Cardiac muscle cell (in vitro differentiated cells and primary cell): ENCODE measurements around the gene PODNL1. TPM values are rescaled to one million over a fixed set of nuclear protein-coding genes. Genes with fewer than 3 reads are reported as not detected.
"Not testable (repeated sequence)": the region's sequence is repeated elsewhere in the genome, so short reads cannot be mapped to it uniquely, and the experiment has no call there.

Experiments
- DNase-seq, 2 donors: peaks; one replicate each; pipeline versions ENCODE4 v3.0.0 to v3.0.0-alpha.2; 2010 to 2017; ENCODE audit warnings: low read depth in 1 of 2, low spot score in 1 of 2
- H3K27ac ChIP-seq: fragments of 200-600 bp; sonication (generic); 2 replicates; pipeline ENCODE4 v1.5.1; 2016
- H3K27me3 ChIP-seq: fragments of 200-600 bp; sonication (generic); 2 replicates; pipeline ENCODE4 v1.6.0; 2016; ENCODE audit warnings: control low read depth
- H3K36me3 ChIP-seq: fragments of 200-600 bp; sonication (generic); 2 replicates; pipeline ENCODE4 v1.5.1; 2016; ENCODE audit warnings: control low read depth
- H3K4me1 ChIP-seq: fragments of 200-600 bp; sonication (generic); 2 replicates; pipeline ENCODE4 v1.8.1; 2017; ENCODE audit warnings: low read depth, mild to moderate bottlenecking, mixed run types
- H3K4me3 ChIP-seq: fragments of 200-600 bp; sonication (generic); 2 replicates; pipeline ENCODE4 v1.5.1; 2016; ENCODE audit warnings: mild to moderate bottlenecking
- H3K9me3 ChIP-seq: fragments of 200-600 bp; sonication (generic); 2 replicates; pipeline ENCODE4 v1.5.1; 2017; ENCODE audit warnings: low read depth, mild to moderate bottlenecking, control low read depth
- polyA plus RNA-seq: library from polyadenylated mRNA; unstranded; fragments of >200 nt; fragmentation: Nextera tagmentation; extraction: Ambion mirVana; gene quantifications from 2 replicates; pipeline ENCODE4 v1.2.1, GENCODE V29; 2016
- total RNA-seq: library from RNA; depleted of rRNA; stranded (reverse); fragments of >200 nt; gene quantifications from 2 replicates; pipeline ENCODE4 v1.2.3, GENCODE V29; 2016
- TF ChIP-seq, protein P1 (sequence below): IDR thresholded peaks from 2 replicates; pipeline ENCODE4 v1.5.1; 2012; ENCODE audit warnings: low read depth, mild to moderate bottlenecking, low read length

The PODNL1 gene
- total and polyA plus RNA-seq, 2 experiments from 2014 or later: 0.24 TPM; not detected in 1

DNA sequence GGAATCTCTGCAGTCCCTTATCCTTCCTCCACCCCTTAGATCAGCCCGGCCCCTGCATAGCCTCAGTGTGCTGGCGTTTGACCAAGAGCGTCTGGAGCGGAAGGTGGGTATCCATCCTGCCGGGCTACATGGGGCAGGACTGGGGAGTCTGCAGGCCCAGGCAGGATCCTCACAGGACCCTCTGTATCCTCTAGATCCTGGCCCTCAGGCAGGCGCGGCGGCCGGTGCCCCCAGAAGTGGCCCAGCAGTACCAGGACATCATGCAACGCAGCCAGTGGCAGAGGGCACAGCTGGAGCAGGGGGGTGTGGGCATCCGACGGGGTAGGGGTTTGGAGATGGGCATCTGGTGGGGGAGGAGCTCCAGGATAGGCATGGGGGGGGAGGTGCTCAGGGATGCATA lies 8.9 kb downstream of the PODNL1 start:
- Histone ChIP-seq H3K27me3 (no peaks in the 10 kb centered on the region), H3K9me3 (no peaks in the 10 kb centered on the region), H3K4me1 (no peaks in the 10 kb centered on the region), H3K27ac (no peak overlapping the region), H3K4me3 (no peak overlapping the region), H3K36me3 (no peaks in the 10 kb centered on the region)
- TF ChIP-seq, protein P1, sequence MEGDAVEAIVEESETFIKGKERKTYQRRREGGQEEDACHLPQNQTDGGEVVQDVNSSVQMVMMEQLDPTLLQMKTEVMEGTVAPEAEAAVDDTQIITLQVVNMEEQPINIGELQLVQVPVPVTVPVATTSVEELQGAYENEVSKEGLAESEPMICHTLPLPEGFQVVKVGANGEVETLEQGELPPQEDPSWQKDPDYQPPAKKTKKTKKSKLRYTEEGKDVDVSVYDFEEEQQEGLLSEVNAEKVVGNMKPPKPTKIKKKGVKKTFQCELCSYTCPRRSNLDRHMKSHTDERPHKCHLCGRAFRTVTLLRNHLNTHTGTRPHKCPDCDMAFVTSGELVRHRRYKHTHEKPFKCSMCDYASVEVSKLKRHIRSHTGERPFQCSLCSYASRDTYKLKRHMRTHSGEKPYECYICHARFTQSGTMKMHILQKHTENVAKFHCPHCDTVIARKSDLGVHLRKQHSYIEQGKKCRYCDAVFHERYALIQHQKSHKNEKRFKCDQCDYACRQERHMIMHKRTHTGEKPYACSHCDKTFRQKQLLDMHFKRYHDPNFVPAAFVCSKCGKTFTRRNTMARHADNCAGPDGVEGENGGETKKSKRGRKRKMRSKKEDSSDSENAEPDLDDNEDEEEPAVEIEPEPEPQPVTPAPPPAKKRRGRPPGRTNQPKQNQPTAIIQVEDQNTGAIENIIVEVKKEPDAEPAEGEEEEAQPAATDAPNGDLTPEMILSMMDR: no peak
- DNase-seq: no peak

DNA sequence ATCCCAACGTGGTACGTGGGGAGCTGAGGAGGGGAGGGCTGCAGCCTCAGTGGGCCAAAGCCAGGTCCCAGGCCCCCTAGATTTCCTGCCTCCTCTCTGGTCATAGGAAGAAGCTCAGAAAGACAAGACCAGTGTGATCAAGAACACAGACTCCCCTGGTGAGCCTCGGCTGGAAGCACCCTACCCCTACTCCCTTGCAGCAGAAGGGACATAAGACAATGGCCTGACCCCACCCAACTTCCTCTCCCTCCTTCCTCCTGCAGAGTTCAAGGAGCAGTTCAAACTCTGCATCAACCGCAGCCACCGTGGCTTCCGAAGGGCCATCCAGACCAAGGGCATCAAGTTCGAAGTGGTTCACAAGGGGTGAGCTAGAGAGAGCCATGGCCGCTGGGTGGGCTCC lies 11.5 kb downstream of the PODNL1 start:
- H3K27ac ChIP-seq: no peak overlapping the region
- no peaks in the 10 kb centered on the region for H3K4me1 ChIP-seq
- H3K9me3 ChIP-seq: no peaks in the 10 kb centered on the region
- H3K27me3 ChIP-seq: no peaks in the 10 kb centered on the region
- TF ChIP-seq, protein P1: no peak
- H3K36me3 ChIP-seq: peaks cover 3% of the 10 kb centered on the region
- no peak overlapping the region for H3K4me3 ChIP-seq
- DNase-seq: no peak

DNA sequence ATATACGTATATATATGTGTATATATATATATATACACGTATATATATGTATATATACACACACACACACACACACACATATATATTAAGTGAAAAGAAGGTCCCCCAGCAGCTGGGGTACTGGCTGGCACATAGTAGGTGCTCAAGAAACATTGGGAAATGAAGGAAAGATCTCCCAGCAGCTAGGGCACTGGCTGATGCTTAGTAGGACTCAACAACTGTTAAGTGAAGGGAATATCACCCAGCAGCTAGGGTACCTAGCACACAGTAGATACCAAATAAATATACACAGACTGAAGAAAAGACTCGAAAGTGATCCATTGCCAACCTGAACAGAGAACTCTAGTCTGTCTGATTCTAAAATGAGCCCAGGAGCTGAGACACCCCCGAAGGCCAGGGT lies 12.2 kb downstream of the PODNL1 start:
- Histone ChIP-seq H3K9me3 (no peaks in the 10 kb centered on the region), H3K27me3 (no peaks in the 10 kb centered on the region), H3K36me3 (peaks cover 6% of the 10 kb centered on the region), H3K4me3 (no peak overlapping the region), H3K4me1 (no peaks in the 10 kb centered on the region), H3K27ac (no peak overlapping the region)
- no peak for DNase-seq
- TF ChIP-seq, protein P1: no peak

DNA sequence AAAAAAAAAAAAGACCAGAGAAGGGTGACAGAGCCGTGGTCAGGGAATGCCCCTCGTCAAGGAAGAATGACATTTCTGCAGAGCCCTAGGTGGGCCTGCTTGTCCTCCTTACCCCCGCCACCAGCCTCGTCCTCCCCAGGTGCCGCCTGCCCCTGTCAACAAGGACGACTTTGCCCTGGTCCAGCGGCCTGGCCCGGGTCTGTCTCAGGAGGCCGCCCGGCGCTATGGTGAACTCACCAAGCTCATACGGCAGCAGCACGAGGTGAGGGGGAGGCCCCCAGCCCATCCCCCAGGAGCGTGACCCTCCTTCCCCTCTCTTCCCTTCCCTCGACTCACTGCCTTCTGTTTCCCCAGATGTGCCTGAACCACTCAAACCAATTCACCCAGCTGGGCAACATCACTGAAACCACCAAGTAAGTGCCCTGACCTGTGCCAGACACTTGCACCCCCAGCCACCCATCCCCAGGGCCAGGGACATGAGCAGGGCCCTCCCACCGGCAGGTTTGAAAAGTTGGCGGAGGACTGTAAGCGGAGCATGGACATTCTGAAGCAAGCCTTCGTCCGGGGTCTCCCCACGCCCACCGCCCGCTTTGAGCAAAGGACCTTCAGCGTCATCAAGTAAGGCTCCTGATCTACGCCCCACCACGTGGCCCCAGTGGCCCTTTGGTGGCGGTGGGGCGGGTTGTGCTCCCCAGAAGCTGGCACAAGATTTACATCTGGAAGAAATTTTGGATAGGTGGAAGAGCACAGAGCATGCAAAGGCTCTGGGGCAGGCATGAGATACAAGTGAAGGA lies 14.8 kb downstream of the PODNL1 start:
- no peaks in the 10 kb centered on the region for H3K9me3 ChIP-seq
- DNase-seq: no peak
- no peaks in the 10 kb centered on the region for H3K4me1 ChIP-seq
- TF ChIP-seq, protein P1: no peak
- H3K27ac ChIP-seq: no peak overlapping the region
- no peaks in the 10 kb centered on the region for H3K27me3 ChIP-seq
- H3K36me3 ChIP-seq: peaks cover 16% of the 10 kb centered on the region
- no peak overlapping the region for H3K4me3 ChIP-seq

DNA sequence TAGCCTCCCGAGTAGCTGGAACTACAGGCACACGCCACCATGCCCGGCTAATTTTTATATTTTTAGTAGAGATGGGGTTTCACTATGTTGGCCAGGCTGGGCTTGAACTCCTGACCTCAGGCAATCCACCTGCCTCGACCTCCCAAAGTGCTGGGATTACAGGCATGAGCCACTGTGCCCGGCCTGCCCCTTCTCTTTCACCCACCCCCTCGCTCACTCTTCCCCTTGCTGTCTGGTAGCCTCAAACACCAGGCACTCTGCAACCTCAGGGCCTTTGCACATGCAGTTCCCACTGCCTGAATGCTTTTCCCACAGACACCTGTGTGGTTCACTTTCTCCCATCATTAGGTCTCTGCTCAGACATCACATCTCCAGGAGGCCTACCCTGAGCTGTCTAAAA lies 16.1 kb downstream of the PODNL1 start:
- H3K9me3 ChIP-seq, H3K27me3 ChIP-seq, H3K4me1 ChIP-seq, H3K4me3 ChIP-seq, DNase-seq, H3K27ac ChIP-seq: not testable (repeated sequence)
- H3K36me3 ChIP-seq: peaks cover 18% of the 10 kb centered on the region

DNA sequence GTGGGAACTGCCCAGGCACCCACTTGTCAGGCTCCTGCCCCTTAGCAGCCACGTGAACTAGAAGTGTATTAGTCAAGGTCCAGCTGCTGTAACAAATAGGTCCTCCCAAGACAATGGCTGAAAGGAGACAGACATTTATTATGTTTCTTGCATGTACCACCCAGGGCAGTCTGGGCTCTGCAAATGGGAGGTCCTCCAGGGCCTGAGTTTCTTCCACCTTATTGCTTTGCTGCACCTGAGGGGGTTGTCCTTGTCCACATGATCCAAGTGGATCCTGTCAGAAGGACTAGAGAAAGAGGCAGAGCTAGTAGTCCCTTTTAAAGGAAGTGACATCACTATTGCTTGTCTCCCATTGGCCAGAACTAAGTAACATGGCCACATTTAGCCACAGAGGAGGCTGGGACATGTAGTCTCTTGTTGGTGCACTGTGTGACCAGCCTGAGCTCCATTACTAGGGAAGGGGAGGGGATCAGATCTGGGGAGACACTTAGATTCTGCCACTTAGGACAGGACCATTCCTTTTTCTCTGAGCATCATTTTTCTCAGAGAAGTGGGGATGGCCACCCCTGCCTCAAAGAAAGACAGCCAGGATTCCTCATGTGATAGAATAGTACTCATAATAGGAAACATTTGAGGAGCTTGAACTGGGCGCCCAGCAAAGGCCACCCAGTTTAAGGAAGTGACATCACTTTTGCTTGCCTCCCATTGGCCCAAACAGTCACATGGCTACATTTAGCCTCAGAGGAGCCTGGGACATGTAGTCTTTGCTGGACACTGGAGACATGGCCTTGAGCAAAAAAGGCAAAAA lies 17.1 kb downstream of the PODNL1 start:
- Histone ChIP-seq H3K9me3 (no peaks in the 10 kb centered on the region), H3K27ac (no peak overlapping the region), H3K4me1 (no peaks in the 10 kb centered on the region), H3K36me3 (peaks cover 18% of the 10 kb centered on the region), H3K27me3 (no peaks in the 10 kb centered on the region), H3K4me3 (no peak overlapping the region)
- TF ChIP-seq, protein P1: no peak
- peak in 1 of 2 donors; percentile 57 for DNase-seq
